PC-9 (cell line): ENCODE results near the gene FOXN3. TPM values are rescaled to one million over a fixed set of nuclear protein-coding genes. Genes with fewer than 3 reads are reported as not detected.

Source experiments
- BruUV-seq: library from RNA; stranded (reverse); fragments of 400-500 nt; replicated peaks from 2 replicates; lab custom pipeline; 2021; lab: Mats Ljungman, UMichigan
- CTCF ChIA-PET: fragments of 300-600 bp; sonication (Branson Sonifier 250); formaldehyde crosslinking; loops from one replicate; lab custom pipeline; 2022; ENCODE audit warnings: antibody characterized with exemption; lab: Charles Lee
- POLR2A ChIA-PET: fragments of 300-600 bp; sonication (Branson Sonifier 250); formaldehyde crosslinking; loops from one replicate; lab custom pipeline; 2022; ENCODE audit warnings: antibody characterized with exemption; ENCODE audit not compliant: unreplicated experiment; lab: Charles Lee
- DNase-seq, 2 experiments: peaks; one replicate each; pipeline versions ENCODE4 v3.0.0 to v3.0.0-alpha.2; 2015 to 2022; ENCODE audit warnings: mixed read lengths in 1 of 2
- H2AFZ ChIP-seq: fragments of 200-600 bp; sonication (generic); 2 replicates; pipeline ENCODE4 v1.8.1; 2017; ENCODE audit warnings: antibody characterized with exemption
- H3F3A ChIP-seq: fragments of 200-600 bp; sonication (generic); 2 replicates; pipeline ENCODE4 v1.8.1; 2017; ENCODE audit warnings: antibody characterized with exemption, mild to moderate bottlenecking, low read depth; ENCODE audit not compliant: insufficient read depth
- H3K27ac ChIP-seq: fragments of 200-600 bp; sonication (generic); 2 replicates; pipeline ENCODE4 v1.6.1; 2016; ENCODE audit warnings: mixed run types
- H3K27me3 ChIP-seq: fragments of 200-600 bp; sonication (generic); 2 replicates; pipeline ENCODE4 v1.6.1; 2016; ENCODE audit warnings: low read depth, mixed run types; ENCODE audit not compliant: insufficient read depth
- H3K36me3 ChIP-seq: fragments of 200-600 bp; sonication (generic); 2 replicates; pipeline ENCODE4 v1.6.1; 2016; ENCODE audit warnings: low read depth, mixed run types
- H3K4me1 ChIP-seq: fragments of 200-600 bp; sonication (generic); replicated peaks from 2 replicates; pipeline ENCODE4 v1.6.1; 2016; ENCODE audit warnings: mixed run types; ENCODE audit not compliant: insufficient read depth
- H3K4me2 ChIP-seq: fragments of 200-600 bp; sonication (generic); 2 replicates; pipeline ENCODE4 v1.6.1; 2017; ENCODE audit warnings: mixed run types
- H3K4me3 ChIP-seq: fragments of 200-600 bp; sonication (generic); 2 replicates; pipeline ENCODE4 v1.6.1; 2016; ENCODE audit warnings: mixed run types
- H3K79me2 ChIP-seq: fragments of 200-600 bp; sonication (generic); 2 replicates; pipeline ENCODE4 v1.6.1; 2017; ENCODE audit warnings: low read depth, mixed run types
- H3K9me2 ChIP-seq: fragments of 200-600 bp; sonication (generic); 2 replicates; pipeline ENCODE4 v1.8.1; 2017; ENCODE audit warnings: mild to moderate bottlenecking; ENCODE audit not compliant: insufficient read depth
- H3K9me3 ChIP-seq: fragments of 200-600 bp; sonication (generic); 2 replicates; pipeline ENCODE4 v1.8.1; 2016; ENCODE audit warnings: low read depth; ENCODE audit not compliant: insufficient read depth
- H4K20me1 ChIP-seq: fragments of 200-600 bp; sonication (generic); 2 replicates; pipeline ENCODE4 v1.8.1; 2017; ENCODE audit not compliant: insufficient read depth
- EZH2 ChIP-seq: fragments of 200-600 bp; sonication (generic); IDR thresholded peaks from 2 replicates; pipeline ENCODE4 v1.8.0; 2017; ENCODE audit warnings: antibody characterized with exemption, low read depth
- intact Hi-C: fragments of 100-400 bp; cut with micrococcal nuclease; formaldehyde crosslinking; loops from one replicate; pipeline ENCODE4 v1.10.0; 2022; ENCODE audit not compliant: unreplicated experiment
- total RNA-seq: library from RNA; stranded (reverse); gene quantifications from 2 replicates; pipeline ENCODE4 v1.2.3, GENCODE V29; 2021
- TF ChIP-seq, protein P1 (sequence below): fragments of 200-600 bp; sonication (generic); conservative IDR thresholded peaks from 2 replicates; pipeline ENCODE4 v1.6.1; 2017; ENCODE audit warnings: mixed run types, antibody characterized with exemption, mild to moderate bottlenecking, moderate library complexity

The FOXN3 gene
- total RNA-seq, 1 experiment from 2014 or later, result 4.2 TPM

DNA sequence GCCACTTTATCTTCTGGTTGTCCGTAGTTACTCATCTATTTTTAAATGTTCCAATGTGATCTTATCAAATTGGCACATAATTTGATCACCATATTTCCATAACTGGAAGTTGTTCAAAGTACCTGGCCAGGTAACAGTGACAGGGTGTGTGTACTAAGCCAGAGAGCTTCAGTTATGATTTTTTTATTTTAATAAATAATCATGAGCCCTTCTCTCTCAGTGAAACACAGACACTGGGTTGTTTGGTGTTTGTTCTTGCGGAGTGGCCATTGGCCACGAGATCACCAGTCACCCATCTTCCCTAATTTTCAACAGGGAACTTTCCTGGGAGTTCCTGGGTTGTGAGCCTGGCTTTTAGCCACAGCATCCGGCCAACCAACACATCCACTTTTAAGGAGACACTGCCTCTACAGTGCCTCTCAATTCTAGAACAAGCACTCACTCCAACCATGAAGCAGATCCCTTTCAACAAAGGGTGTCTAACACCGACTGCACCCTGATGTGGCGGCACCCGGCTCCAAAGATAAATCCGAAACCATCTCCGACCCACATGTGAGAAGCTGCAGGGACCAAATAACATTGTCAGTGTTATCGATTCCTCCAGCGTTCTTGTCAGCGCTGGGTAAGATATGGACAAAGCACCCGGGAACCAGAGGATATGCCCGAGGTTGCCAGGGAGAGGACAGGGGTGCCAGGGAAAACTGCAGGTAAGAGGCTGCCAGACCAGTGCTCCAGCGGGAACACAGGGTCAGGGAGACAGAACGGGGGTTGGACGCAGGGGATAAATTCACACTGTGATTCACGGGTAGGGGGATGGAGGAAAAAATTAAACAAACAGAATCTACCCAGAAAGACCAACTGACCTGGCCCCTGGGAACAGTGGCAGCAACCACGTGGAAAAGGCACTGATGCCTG is 49.9 kb downstream of the FOXN3 start:
- no peak overlapping the region for H3K4me3 ChIP-seq
- no peaks in the 10 kb centered on the region for H3K9me3 ChIP-seq
- intact Hi-C loops, result no loop called here
- no peaks in the 10 kb centered on the region for H3K79me2 ChIP-seq
- H3K36me3 ChIP-seq, result no peaks in the 10 kb centered on the region
- H4K20me1 ChIP-seq, result no peaks in the 10 kb centered on the region
- no peak overlapping the region for H3K27ac ChIP-seq
- POLR2A ChIA-PET, result no interaction called here
- no peak for DNase-seq
- no peak overlapping the region for H2AFZ ChIP-seq
- H3K9me2 ChIP-seq, result no peaks in the 10 kb centered on the region
- H3K4me2 ChIP-seq, result no peak overlapping the region
- H3K4me1 ChIP-seq, result no peaks in the 10 kb centered on the region
- peaks cover 30% of the 10 kb centered on the region for H3K27me3 ChIP-seq
- H3F3A ChIP-seq, result no peaks in the 10 kb centered on the region
- CTCF ChIA-PET, result no interaction called here
- BruUV-seq, result no TSS peak
- TF ChIP-seq, protein P1, sequence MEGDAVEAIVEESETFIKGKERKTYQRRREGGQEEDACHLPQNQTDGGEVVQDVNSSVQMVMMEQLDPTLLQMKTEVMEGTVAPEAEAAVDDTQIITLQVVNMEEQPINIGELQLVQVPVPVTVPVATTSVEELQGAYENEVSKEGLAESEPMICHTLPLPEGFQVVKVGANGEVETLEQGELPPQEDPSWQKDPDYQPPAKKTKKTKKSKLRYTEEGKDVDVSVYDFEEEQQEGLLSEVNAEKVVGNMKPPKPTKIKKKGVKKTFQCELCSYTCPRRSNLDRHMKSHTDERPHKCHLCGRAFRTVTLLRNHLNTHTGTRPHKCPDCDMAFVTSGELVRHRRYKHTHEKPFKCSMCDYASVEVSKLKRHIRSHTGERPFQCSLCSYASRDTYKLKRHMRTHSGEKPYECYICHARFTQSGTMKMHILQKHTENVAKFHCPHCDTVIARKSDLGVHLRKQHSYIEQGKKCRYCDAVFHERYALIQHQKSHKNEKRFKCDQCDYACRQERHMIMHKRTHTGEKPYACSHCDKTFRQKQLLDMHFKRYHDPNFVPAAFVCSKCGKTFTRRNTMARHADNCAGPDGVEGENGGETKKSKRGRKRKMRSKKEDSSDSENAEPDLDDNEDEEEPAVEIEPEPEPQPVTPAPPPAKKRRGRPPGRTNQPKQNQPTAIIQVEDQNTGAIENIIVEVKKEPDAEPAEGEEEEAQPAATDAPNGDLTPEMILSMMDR, result no peak
- TF ChIP-seq EZH2, result no peak

- BruUV-seq, result no TSS peak
- Histone ChIP-seq H4K20me1 (no peaks in the 10 kb centered on the region), H3K9me2 (no peaks in the 10 kb centered on the region), H3K27me3 (peaks cover 25% of the 10 kb centered on the region), H3K27ac (no peak overlapping the region), H3K4me2 (no peak overlapping the region), H3K4me3 (no peak overlapping the region), H3K4me1 (no peaks in the 10 kb centered on the region), H3K9me3 (no peaks in the 10 kb centered on the region), H2AFZ (no peak overlapping the region), H3K79me2 (no peaks in the 10 kb centered on the region), H3K36me3 (no peaks in the 10 kb centered on the region), H3F3A (no peaks in the 10 kb centered on the region)
- CTCF ChIA-PET, result no interaction called here
- POLR2A ChIA-PET, result interaction anchor here (0.7 kb wide), 1 partner anchor 274 kb away, joined by 6 read pairs; no protein-coding TSS in a partner anchor
- TF ChIP-seq EZH2, result no peak
- TF ChIP-seq, protein P1, result no peak
- intact Hi-C loops, result no loop called here
- no peak for DNase-seq
Observed at GRCh38 chr14:89365061-89365801, 51.8 kb downstream of the FOXN3 start.

DNA sequence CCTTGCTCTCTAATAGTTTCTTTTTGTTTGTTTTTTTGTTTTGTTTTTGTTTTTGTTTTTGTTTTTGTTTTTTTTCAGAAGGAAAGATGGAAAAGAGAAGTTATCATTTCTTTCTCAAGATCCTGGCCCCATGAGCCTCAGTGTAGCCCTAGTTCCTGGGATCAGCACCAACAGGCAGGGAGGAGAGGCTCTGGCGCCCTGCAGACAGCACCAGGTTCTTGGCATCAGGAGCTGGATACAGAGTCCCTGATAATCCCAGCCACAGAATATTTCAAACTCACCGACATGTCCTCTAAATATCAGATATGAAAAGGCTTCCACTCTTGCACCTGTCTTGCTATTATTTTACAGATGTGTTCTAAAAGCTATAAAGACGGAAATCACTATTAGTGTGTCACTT is 52.7 kb downstream of the FOXN3 start:
- no peaks in the 10 kb centered on the region for H3F3A ChIP-seq
- no peak overlapping the region for H3K4me3 ChIP-seq
- peaks cover 25% of the 10 kb centered on the region for H3K27me3 ChIP-seq
- H3K4me1 ChIP-seq, result no peaks in the 10 kb centered on the region
- no peaks in the 10 kb centered on the region for H3K9me3 ChIP-seq
- H3K27ac ChIP-seq, result no peak overlapping the region
- no peaks in the 10 kb centered on the region for H3K79me2 ChIP-seq
- BruUV-seq, result no TSS peak
- no peak overlapping the region for H2AFZ ChIP-seq
- no peaks in the 10 kb centered on the region for H3K9me2 ChIP-seq
- H3K36me3 ChIP-seq, result no peaks in the 10 kb centered on the region
- no peak overlapping the region for H3K4me2 ChIP-seq
- H4K20me1 ChIP-seq, result no peaks in the 10 kb centered on the region
- no peak for DNase-seq
- CTCF ChIA-PET, result no interaction called here
- intact Hi-C loops, result no loop called here
- no peak for TF ChIP-seq EZH2
- TF ChIP-seq, protein P1, result no peak
- POLR2A ChIA-PET, result interaction anchor here (0.7 kb wide), 1 partner anchor 273 kb away, joined by 6 read pairs; no protein-coding TSS in a partner anchor
